Right lobe of liver (tissue), 6 donors: ENCODE measurements around the gene MAP2K4. TPM values are rescaled to one million over a fixed set of nuclear protein-coding genes. Genes with fewer than 3 reads are reported as not detected.

ENCODE experiments used
- ATAC-seq, 4 donors: fragments of 200-7000 bp; cut with Tn5 transposase; one replicate each; pipeline ENCODE4 v1.9.1; 2020; ENCODE audit warnings: mild to moderate bottlenecking in 4 of 4, moderate library complexity in 4 of 4
- DNase-seq, 3 donors: peaks; one replicate each; pipeline ENCODE4 v3.0.0-alpha.2; 2020
- H3K27ac ChIP-seq, 3 donors: fragments of 200-600 bp; one replicate each; pipeline ENCODE4 v1.8.0; 2022
- H3K27me3 ChIP-seq, 2 donors: fragments of 200-600 bp; one replicate each; pipeline ENCODE4 v1.8.0; 2022
- H3K36me3 ChIP-seq, 4 donors: fragments of 200-600 bp; sonication (generic) in 1 of 4; one replicate each; pipeline versions ENCODE4 v1.5.1 to v1.8.0; 2017 to 2022; ENCODE audit warnings: control low read depth in 1 of 4
- H3K4me1 ChIP-seq, 4 donors: fragments of 200-600 bp; sonication (generic) in 1 of 4; one replicate each; pipeline versions ENCODE4 v1.5.1 to v1.8.0; 2017 to 2022; ENCODE audit warnings: control low read depth in 1 of 4
- H3K4me3 ChIP-seq, 3 donors: fragments of 200-600 bp; one replicate each; pipeline ENCODE4 v1.8.0; 2022
- H3K9me3 ChIP-seq, 4 donors: fragments of 200-600 bp; sonication (generic) in 1 of 4; one replicate each; pipeline versions ENCODE4 v1.5.1 to v1.8.0; 2017 to 2022; ENCODE audit warnings: control low read depth in 1 of 4
- CTCF ChIP-seq, 4 donors: fragments of 200-600 bp in 3 of 4; fragments of 450-650 bp in 1 of 4; IDR thresholded peaks; one replicate each; pipeline versions ENCODE4 v1.5.1 to v1.8.0; 2016 to 2022; ENCODE audit warnings: antibody characterized with exemption in 4 of 4, mild to moderate bottlenecking in 2 of 4
- POLR2A ChIP-seq: fragments of 450-650 bp; IDR thresholded peaks from one replicate; pipeline ENCODE4 v1.6.1; 2017; ENCODE audit warnings: antibody characterized with exemption, mild to moderate bottlenecking
- WGBS: methylation state at CpG from one replicate; pipeline ENCODE4 v1.1.6; 2018; ENCODE audit warnings: low coverage, low lambda C conversion rate; ENCODE audit not compliant: insufficient coverage; ENCODE audit errors: missing lambda C conversion rate; 5-methylcytosine and 5-hydroxymethylcytosine counted together
- intact Hi-C, 2 donors: fragments of 100-400 bp; cut with DNase I; formaldehyde crosslinking; loops; one replicate each; pipeline versions ENCODE4 v1.11.2 to v1.14.1; 2022
- total RNA-seq, 6 experiments: library from RNA; depleted of rRNA in 2 of 6; stranded (reverse); fragments of >200 nt in 2 of 6; fragmentation: NEBNext Ultra II Directional in 3 of 6; extraction: Animal tissue kit (Norgen Biotek cat#: 25700) in 3 of 6; gene quantifications; one replicate each; pipeline versions ENCODE4 v1.1.0 to v1.2.4, GENCODE V29; 2016 to 2023
- donor health status: DM: no; HTN: yes; CAD: no.
- donor health status: DM: no; HTN: no; CAD: no.
- donor health status: DM: no; HTN: no; CAD: no.
- donor health status: DM: no; HTN: yes; CAD: no.
- donor health status: DM: no; HTN: yes; CAD: no.

MAP2K4 gene
- total RNA-seq, 6 experiments from 2014 or later, result 14.9 to 23.7 (median 18.7) TPM

GRCh38 chr17:12057520-12057919, 36.8 kb downstream of the MAP2K4 start:
- ATAC-seq, result no peak
- intact Hi-C loops, result no loop called here
- Histone ChIP-seq H3K9me3 (no peaks in the 10 kb centered on the region), H3K27ac (no peak overlapping the region), H3K27me3 (no peaks in the 10 kb centered on the region), H3K4me1 (peaks cover 0 to 5% (median 0%) of the 10 kb centered on the region in 4 donors), H3K4me3 (no peak overlapping the region), H3K36me3 (no peaks in the 10 kb centered on the region)
- 93% methylated on average over 1 of the region's 1 CpG for WGBS
- no peak for DNase-seq
- TF ChIP-seq POLR2A (no peak), CTCF (IDR thresholded peaks at IDR 0.05) (no peak)

GRCh38 chr17:12058535-12058934, 37.9 kb downstream of the MAP2K4 start:
- no peak for DNase-seq
- no peaks in the 10 kb centered on the region for H3K9me3 ChIP-seq
- no peaks in the 10 kb centered on the region for H3K27me3 ChIP-seq
- H3K36me3 ChIP-seq, result no peaks in the 10 kb centered on the region
- intact Hi-C loops, result no loop called here
- no peak for ATAC-seq
- no peak for TF ChIP-seq CTCF (IDR thresholded peaks at IDR 0.05)
- no peak for TF ChIP-seq POLR2A
- H3K4me1 ChIP-seq, result no peaks in the 10 kb centered on the region
- no peak overlapping the region for H3K27ac ChIP-seq
- H3K4me3 ChIP-seq, result no peak overlapping the region

GRCh38 chr17:12062249-12062648, 41.6 kb downstream of the MAP2K4 start:
- Histone ChIP-seq H3K4me3 (no peak overlapping the region), H3K36me3 (no peaks in the 10 kb centered on the region), H3K27me3 (no peaks in the 10 kb centered on the region), H3K4me1 (no peaks in the 10 kb centered on the region), H3K9me3 (no peaks in the 10 kb centered on the region), H3K27ac (no peak overlapping the region)
- DNase-seq (no peak), ATAC-seq (no peak)
- intact Hi-C loops, result no loop called here
- WGBS, result 100% methylated on average over 3 of the region's 3 CpGs
- TF ChIP-seq CTCF (IDR thresholded peaks at IDR 0.05), result no peak
- no peak for TF ChIP-seq POLR2A

- DNase-seq, result no peak
- Histone ChIP-seq H3K9me3 (no peaks in the 10 kb centered on the region), H3K4me3 (no peak overlapping the region), H3K36me3 (no peaks in the 10 kb centered on the region), H3K27me3 (no peaks in the 10 kb centered on the region), H3K4me1 (no peaks in the 10 kb centered on the region), H3K27ac (no peak overlapping the region)
- intact Hi-C loops, result no loop called here
- TF ChIP-seq POLR2A (no peak), CTCF (IDR thresholded peaks at IDR 0.05) (no peak)
- no peak for ATAC-seq
- 100% methylated on average over 2 of the region's 2 CpGs for WGBS
Measured at GRCh38 chr17:12064395-12064794, 43.7 kb downstream of the MAP2K4 start.

GRCh38 chr17:12067485-12067884, 46.8 kb downstream of the MAP2K4 start:
- intact Hi-C loops, result no loop called here

More at GRCh38 chr17:12067485-12067884, 46.8 kb downstream of the MAP2K4 start:
- no peaks in the 10 kb centered on the region for H3K4me1 ChIP-seq
- no peaks in the 10 kb centered on the region for H3K9me3 ChIP-seq
- ATAC-seq, result no peak
- H3K27ac ChIP-seq, result no peak overlapping the region
- H3K36me3 ChIP-seq, result no peaks in the 10 kb centered on the region
- DNase-seq, result no peak
- WGBS, result 100% methylated on average over 2 of the region's 2 CpGs
- no peak for TF ChIP-seq CTCF (IDR thresholded peaks at IDR 0.05)
- no peak for TF ChIP-seq POLR2A
- no peak overlapping the region for H3K4me3 ChIP-seq
- no peaks in the 10 kb centered on the region for H3K27me3 ChIP-seq
